Suprapubic skin (tissue), 4 donors: ENCODE data around the gene DRD4. TPM values are rescaled to one million over a fixed set of nuclear protein-coding genes. Genes with fewer than 3 reads are reported as not detected.

Experiments used
- DNase-seq, 2 donors: peaks; one replicate each; pipeline ENCODE4 v3.0.0-alpha.2; 2019; ENCODE audit warnings: low spot score in 2 of 2
- H3K27ac ChIP-seq: fragments of 200-600 bp; sonication (generic); one replicate; pipeline ENCODE4 v1.5.1; 2019
- H3K27me3 ChIP-seq: fragments of 200-600 bp; sonication (generic); one replicate; pipeline ENCODE4 v1.5.1; 2019
- H3K36me3 ChIP-seq: fragments of 200-600 bp; sonication (generic); one replicate; pipeline ENCODE4 v1.5.1; 2019
- H3K4me1 ChIP-seq: fragments of 200-600 bp; sonication (generic); one replicate; pipeline ENCODE4 v1.5.1; 2019
- H3K4me3 ChIP-seq: fragments of 200-600 bp; sonication (generic); one replicate; pipeline ENCODE4 v1.5.1; 2019; ENCODE audit warnings: mild to moderate bottlenecking
- H3K9me3 ChIP-seq: fragments of 200-600 bp; sonication (generic); one replicate; pipeline ENCODE4 v1.5.1; 2019
- EP300 ChIP-seq: sonication (generic); formaldehyde crosslinking; IDR thresholded peaks from one replicate; pipeline ENCODE4 v1.6.1; 2017; ENCODE audit warnings: antibody characterized with exemption
- POLR2A ChIP-seq, 2 donors: fragments of 450-650 bp; IDR thresholded peaks; one replicate each; pipeline ENCODE4 v1.6.1; 2017; ENCODE audit warnings: antibody characterized with exemption in 2 of 2, mild to moderate bottlenecking in 2 of 2, moderate library complexity in 2 of 2
- POLR2AphosphoS5 ChIP-seq, 3 donors: sonication (generic); formaldehyde crosslinking; IDR thresholded peaks; one replicate each; pipeline ENCODE4 v1.6.1; 2017; ENCODE audit warnings: antibody characterized with exemption in 3 of 3
- WGBS: methylation state at CpG from one replicate; pipeline ENCODE4 v1.1.5; 2018; 5-methylcytosine and 5-hydroxymethylcytosine counted together
- total RNA-seq, 4 donors: library from RNA; depleted of rRNA; stranded (reverse); fragments of >200 nt; gene quantifications; one replicate each; pipeline ENCODE4 v1.1.0, GENCODE V29; 2016
- TF ChIP-seq, protein P1 (sequence below), 2 donors: fragments of 200-600 bp in 1 of 2; fragments of 450-650 bp in 1 of 2; sonication (generic) in 1 of 2; IDR thresholded peaks; one replicate each; pipeline ENCODE4 v1.5.1; 2016 to 2019; ENCODE audit warnings: antibody characterized with exemption in 2 of 2, mild to moderate bottlenecking in 1 of 2, moderate library complexity in 1 of 2

The DRD4 gene
- total RNA-seq, 4 donors from 2014 or later: 0.97 to 1.2 TPM; not detected in 2

GRCh38 chr11:605286-606129 is 31.6 kb upstream of the DRD4 start:
- DNase-seq: no peak
- H3K4me1 ChIP-seq: peaks cover 15% of the 10 kb centered on the region
- peaks cover 98% of the 10 kb centered on the region for H3K36me3 ChIP-seq
- H3K4me3 ChIP-seq: no peak overlapping the region
- 93% methylated on average over 9 of the region's 33 CpGs for WGBS
- no peaks in the 10 kb centered on the region for H3K9me3 ChIP-seq
- TF ChIP-seq POLR2AphosphoS5 (IDR thresholded peaks at IDR 0.05) (no peak), EP300 (no peak), POLR2A (IDR thresholded peaks at IDR 0.05) (no peak)
- TF ChIP-seq, protein P1, sequence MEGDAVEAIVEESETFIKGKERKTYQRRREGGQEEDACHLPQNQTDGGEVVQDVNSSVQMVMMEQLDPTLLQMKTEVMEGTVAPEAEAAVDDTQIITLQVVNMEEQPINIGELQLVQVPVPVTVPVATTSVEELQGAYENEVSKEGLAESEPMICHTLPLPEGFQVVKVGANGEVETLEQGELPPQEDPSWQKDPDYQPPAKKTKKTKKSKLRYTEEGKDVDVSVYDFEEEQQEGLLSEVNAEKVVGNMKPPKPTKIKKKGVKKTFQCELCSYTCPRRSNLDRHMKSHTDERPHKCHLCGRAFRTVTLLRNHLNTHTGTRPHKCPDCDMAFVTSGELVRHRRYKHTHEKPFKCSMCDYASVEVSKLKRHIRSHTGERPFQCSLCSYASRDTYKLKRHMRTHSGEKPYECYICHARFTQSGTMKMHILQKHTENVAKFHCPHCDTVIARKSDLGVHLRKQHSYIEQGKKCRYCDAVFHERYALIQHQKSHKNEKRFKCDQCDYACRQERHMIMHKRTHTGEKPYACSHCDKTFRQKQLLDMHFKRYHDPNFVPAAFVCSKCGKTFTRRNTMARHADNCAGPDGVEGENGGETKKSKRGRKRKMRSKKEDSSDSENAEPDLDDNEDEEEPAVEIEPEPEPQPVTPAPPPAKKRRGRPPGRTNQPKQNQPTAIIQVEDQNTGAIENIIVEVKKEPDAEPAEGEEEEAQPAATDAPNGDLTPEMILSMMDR (IDR thresholded peaks at IDR 0.05): no peak
- no peak overlapping the region for H3K27ac ChIP-seq
- H3K27me3 ChIP-seq: no peaks in the 10 kb centered on the region

DNA sequence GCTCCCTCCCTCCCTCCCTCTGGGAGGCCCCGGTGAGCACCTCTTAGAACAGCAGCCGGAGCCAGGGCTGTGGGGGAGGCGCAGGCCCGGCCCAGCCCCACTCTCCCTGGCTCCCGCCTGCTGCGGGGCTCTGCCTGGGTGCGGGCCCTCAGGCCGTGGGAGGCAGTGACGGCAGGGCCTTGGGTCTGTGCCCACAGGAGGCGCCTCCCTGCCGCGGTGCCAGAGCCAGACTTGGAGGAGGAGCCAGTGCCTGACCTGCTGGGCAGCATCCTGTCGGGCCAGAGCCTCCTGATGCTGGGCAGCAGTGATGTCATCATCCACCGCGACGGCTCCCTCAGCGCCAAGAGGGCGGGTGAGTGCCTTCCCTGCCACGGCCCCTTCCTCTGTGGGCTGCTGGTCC is 30.8 kb upstream of the DRD4 start:
- TF ChIP-seq POLR2A (IDR thresholded peaks at IDR 0.05) (no peak), POLR2AphosphoS5 (IDR thresholded peaks at IDR 0.05) (no peak), EP300 (no peak)
- TF ChIP-seq, protein P1 (IDR thresholded peaks at IDR 0.05): no peak
- Histone ChIP-seq H3K27me3 (no peaks in the 10 kb centered on the region), H3K9me3 (no peaks in the 10 kb centered on the region), H3K4me3 (no peak overlapping the region), H3K36me3 (peaks cover 99% of the 10 kb centered on the region), H3K4me1 (peaks cover 20% of the 10 kb centered on the region), H3K27ac (no peak overlapping the region)
- DNase-seq: peak in 1 of 2 donors; percentile 69
- 50% methylated on average over 13 of the region's 19 CpGs for WGBS

- 86% methylated on average over 14 of the region's 35 CpGs for WGBS
- peaks cover 28% of the 10 kb centered on the region for H3K4me1 ChIP-seq
- H3K36me3 ChIP-seq: peaks cover 99% of the 10 kb centered on the region
- H3K27me3 ChIP-seq: no peaks in the 10 kb centered on the region
- TF ChIP-seq, protein P1 (IDR thresholded peaks at IDR 0.05): no peak
- TF ChIP-seq EP300: no peak
- no peak for TF ChIP-seq POLR2AphosphoS5 (IDR thresholded peaks at IDR 0.05)
- no peak for TF ChIP-seq POLR2A (IDR thresholded peaks at IDR 0.05)
- DNase-seq: no peak
- no peaks in the 10 kb centered on the region for H3K9me3 ChIP-seq
- no peak overlapping the region for H3K27ac ChIP-seq
- no peak overlapping the region for H3K4me3 ChIP-seq
Measured at GRCh38 chr11:607020-607780, 29.9 kb upstream of the DRD4 start.

- peaks cover 99% of the 10 kb centered on the region for H3K36me3 ChIP-seq
- DNase-seq: peak in 1 of 2 donors; percentile 62
- no peaks in the 10 kb centered on the region for H3K9me3 ChIP-seq
- 95% methylated on average over 36 of the region's 45 CpGs for WGBS
- H3K27me3 ChIP-seq: no peaks in the 10 kb centered on the region
- peaks cover 36% of the 10 kb centered on the region for H3K4me1 ChIP-seq
- H3K4me3 ChIP-seq: no peak overlapping the region
- TF ChIP-seq EP300: no peak
- TF ChIP-seq POLR2A (IDR thresholded peaks at IDR 0.05): no peak
- TF ChIP-seq, protein P1 (IDR thresholded peaks at IDR 0.05): no peak
- TF ChIP-seq POLR2AphosphoS5 (IDR thresholded peaks at IDR 0.05): no peak
- H3K27ac ChIP-seq: no peak overlapping the region
Measured at GRCh38 chr11:607971-608659, 29.0 kb upstream of the DRD4 start.
